OCI-LY7 (cell line): ENCODE measurements around the gene MAPK4.

ENCODE experiments used
- CTCF ChIP-seq: fragments of 200-600 bp; sonication (generic); conservative IDR thresholded peaks from 2 replicates; pipeline ENCODE4 v1.5.1; 2014; ENCODE audit warnings: mild to moderate bottlenecking, antibody characterized with exemption, low read length, moderate library complexity, mixed read lengths
- EZH2phosphoT487 ChIP-seq: fragments of 200-600 bp; sonication (generic); IDR thresholded peaks from 2 replicates; pipeline ENCODE4 v1.6.1; 2018; ENCODE audit warnings: low read depth, borderline replicate concordance, mild to moderate bottlenecking, mixed run types, antibody characterized with exemption, low read length, moderate library complexity, mixed read lengths

DNA sequence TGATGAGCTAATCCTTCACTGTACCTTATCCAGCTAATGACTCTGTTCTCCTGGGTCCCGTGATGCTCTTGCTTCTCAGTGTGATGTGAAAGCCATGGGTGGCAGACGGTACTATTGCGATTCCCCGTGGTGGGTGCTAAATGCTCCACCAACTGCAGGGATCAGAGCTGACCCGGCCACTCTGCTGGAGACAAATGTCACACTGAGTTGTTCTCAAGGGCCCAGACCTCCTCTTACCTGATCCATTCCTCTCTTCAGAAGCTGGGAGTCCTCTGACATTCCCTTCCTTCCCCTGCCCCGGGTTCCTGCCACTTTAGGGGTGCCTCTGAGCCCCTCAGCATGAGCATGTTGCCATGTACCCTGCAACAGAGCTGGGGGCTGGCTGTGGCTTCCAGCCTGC lies 105.1 kb downstream of the MAPK4 start:
- TF ChIP-seq CTCF (no peak), EZH2phosphoT487 (no peak)
